ENCODE measurements around the gene CANX. TPM values are rescaled to one million over a fixed set of nuclear protein-coding genes. Genes with fewer than 3 reads are reported as not detected.

Gene CANX
- total RNA-seq, 1 donor from 2014 or later, result 318 TPM

DNA sequence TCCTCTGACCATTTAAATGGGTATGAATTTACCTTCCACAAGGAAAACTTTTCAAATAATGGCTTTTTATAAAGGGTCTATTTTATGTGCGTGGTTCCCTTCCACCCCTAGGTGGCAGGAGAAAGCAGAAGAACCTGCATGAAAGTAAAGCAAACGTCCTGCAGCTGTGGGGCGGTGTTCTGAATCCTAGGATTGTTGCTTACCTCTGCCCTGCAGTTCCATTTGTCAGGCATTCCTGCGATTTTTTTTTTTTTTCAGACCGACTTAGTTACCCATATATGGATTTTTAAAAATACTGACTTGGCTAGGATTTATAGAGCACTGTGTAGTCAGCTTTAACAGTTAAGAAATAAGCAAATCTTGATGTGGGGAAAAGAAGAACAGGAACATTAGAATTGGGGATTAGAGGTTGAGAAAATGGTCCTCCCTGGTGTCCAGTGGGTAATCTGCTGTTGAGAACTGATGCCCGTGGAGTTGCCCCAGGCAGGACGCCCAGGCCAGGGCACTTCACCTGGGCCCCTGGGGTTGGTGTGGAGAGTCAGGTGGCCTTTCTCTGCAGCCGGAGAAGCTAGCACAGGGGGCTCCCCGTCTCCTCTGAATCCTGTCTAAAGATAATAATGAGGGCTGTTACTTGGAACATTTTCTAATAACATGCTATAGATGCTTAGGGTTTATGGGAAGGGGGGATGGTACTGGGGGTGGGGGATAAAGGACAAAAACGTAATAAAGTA lies 64.6 kb downstream of the CANX start:
- TF ChIP-seq, protein P1, sequence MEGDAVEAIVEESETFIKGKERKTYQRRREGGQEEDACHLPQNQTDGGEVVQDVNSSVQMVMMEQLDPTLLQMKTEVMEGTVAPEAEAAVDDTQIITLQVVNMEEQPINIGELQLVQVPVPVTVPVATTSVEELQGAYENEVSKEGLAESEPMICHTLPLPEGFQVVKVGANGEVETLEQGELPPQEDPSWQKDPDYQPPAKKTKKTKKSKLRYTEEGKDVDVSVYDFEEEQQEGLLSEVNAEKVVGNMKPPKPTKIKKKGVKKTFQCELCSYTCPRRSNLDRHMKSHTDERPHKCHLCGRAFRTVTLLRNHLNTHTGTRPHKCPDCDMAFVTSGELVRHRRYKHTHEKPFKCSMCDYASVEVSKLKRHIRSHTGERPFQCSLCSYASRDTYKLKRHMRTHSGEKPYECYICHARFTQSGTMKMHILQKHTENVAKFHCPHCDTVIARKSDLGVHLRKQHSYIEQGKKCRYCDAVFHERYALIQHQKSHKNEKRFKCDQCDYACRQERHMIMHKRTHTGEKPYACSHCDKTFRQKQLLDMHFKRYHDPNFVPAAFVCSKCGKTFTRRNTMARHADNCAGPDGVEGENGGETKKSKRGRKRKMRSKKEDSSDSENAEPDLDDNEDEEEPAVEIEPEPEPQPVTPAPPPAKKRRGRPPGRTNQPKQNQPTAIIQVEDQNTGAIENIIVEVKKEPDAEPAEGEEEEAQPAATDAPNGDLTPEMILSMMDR (IDR thresholded peaks at IDR 0.05), result peak; percentile 74
- ATAC-seq (ENCODE audit: low read depth) (peak; percentile 71), DNase-seq (no peak)
- CTCF ChIA-PET, result interaction anchor here (1.0 to 2.4 kb wide), 15 partner anchors 8 to 552 kb away, joined by 3 to 11 read pairs (median 5); partner anchors contain the start of genes LTC4S and MAML1
- Mint-ChIP-seq H3K36me3 (ENCODE audit: low read depth) (peaks cover 41% of the 10 kb centered on the region), H3K27ac (no peak overlapping the region), H3K4me1 (peaks cover 51% of the 10 kb centered on the region), H3K27me3 (no peaks in the 10 kb centered on the region), H3K9me3 (no peaks in the 10 kb centered on the region), H3K4me3 (no peak overlapping the region)
- POLR2A ChIA-PET, result interaction anchor here (1.1 to 2.4 kb wide), 2 partner anchors 31 to 62 kb away, joined by 3 to 9 read pairs; partner anchors contain the start of gene MAML1
- intact Hi-C loops (cut with micrococcal nuclease), result loop anchor here (1.0 to 2.0 kb wide), 7 partner anchors 31 to 327 kb away; partner anchors contain the start of genes MAML1, MRNIP and SQSTM1

DNA sequence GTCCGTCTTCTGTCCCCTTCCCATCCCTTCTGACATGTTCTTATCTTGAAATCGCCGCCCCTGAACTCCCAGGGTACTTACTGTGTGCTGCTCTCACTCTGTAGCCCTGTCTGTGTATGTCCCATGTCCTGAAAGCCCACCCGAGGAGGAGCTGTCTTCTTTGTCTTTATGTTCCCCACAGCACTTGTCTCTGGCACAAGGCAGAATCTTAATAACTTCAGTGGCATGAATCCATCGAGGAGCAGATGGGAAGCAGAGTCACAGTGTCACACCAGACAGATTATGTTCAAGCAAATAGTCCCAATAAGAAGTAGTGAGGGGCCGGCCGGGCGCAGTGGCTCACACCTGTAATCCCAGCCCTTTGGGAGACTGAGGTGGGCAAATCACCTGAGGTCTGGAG lies 65.3 kb downstream of the CANX start:
- H3K27me3 Mint-ChIP-seq, result no peaks in the 10 kb centered on the region
- H3K27ac Mint-ChIP-seq, result no peak overlapping the region
- no peak overlapping the region for H3K4me3 Mint-ChIP-seq
- CTCF ChIA-PET, result interaction anchor here (1.2 to 1.6 kb wide), 3 partner anchors 32 to 40 kb away, joined by 4 to 9 read pairs (median 6); partner anchors contain the start of gene MAML1
- POLR2A ChIA-PET, result no interaction called here
- TF ChIP-seq, protein P1 (IDR thresholded peaks at IDR 0.05), result no peak
- no peaks in the 10 kb centered on the region for H3K9me3 Mint-ChIP-seq
- H3K36me3 Mint-ChIP-seq (ENCODE audit: low read depth), result peaks cover 45% of the 10 kb centered on the region
- H3K4me1 Mint-ChIP-seq, result peaks cover 49% of the 10 kb centered on the region
- DNase-seq (no peak), ATAC-seq (ENCODE audit: low read depth) (no peak)
- intact Hi-C loops (cut with micrococcal nuclease), result no loop called here

DNA sequence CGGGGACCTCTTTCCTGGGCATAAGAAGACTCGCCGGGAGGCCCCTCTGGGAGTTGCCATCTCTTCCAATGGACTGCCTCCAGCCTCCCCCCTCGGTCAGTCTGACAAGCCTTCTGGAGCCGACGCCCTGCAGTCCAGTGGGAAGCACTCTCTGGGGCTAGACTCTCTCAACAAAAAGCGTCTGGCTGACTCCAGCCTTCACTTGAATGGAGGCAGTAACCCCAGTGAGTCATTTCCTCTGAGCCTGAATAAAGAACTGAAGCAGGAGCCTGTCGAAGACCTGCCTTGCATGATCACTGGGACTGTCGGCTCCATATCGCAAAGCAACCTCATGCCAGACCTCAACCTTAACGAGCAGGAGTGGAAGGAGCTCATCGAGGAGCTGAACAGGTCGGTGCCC lies 66.6 kb downstream of the CANX start:
- no peaks in the 10 kb centered on the region for H3K9me3 Mint-ChIP-seq
- POLR2A ChIA-PET, result no interaction called here
- intact Hi-C loops (cut with micrococcal nuclease), result no loop called here

DNA sequence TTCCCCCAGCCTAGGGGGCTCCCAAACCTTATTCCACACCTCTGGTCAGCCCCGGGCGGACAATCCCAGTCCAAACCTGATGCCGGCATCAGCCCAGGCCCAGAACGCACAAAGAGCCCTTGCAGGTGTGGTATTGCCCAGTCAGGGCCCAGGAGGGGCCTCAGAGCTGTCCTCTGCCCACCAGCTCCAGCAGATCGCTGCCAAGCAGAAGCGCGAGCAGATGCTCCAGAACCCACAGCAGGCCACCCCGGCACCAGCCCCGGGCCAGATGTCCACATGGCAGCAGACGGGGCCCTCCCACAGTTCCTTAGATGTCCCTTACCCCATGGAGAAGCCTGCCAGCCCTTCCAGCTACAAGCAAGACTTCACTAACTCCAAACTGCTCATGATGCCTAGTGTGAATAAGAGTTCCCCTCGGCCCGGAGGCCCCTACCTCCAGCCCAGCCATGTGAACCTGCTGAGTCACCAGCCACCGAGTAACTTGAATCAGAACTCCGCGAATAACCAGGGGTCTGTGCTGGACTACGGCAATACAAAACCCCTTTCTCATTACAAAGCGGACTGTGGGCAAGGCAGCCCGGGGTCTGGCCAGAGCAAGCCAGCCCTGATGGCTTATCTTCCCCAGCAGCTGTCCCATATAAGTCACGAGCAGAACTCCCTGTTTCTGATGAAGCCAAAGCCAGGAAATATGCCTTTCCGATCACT lies 67.4 kb downstream of the CANX start:
- no peak overlapping the region for H3K27ac Mint-ChIP-seq
- no peaks in the 10 kb centered on the region for H3K27me3 Mint-ChIP-seq
- TF ChIP-seq, protein P1 (IDR thresholded peaks at IDR 0.05), result no peak
- no peak for ATAC-seq (ENCODE audit: low read depth)
- no peaks in the 10 kb centered on the region for H3K9me3 Mint-ChIP-seq
- CTCF ChIA-PET, result interaction anchor here (1.1 to 1.6 kb wide), 2 partner anchors 36 to 61 kb away, joined by 3 read pairs; no protein-coding TSS in a partner anchor
- no peak overlapping the region for H3K4me3 Mint-ChIP-seq
- H3K36me3 Mint-ChIP-seq (ENCODE audit: low read depth), result peaks cover 56% of the 10 kb centered on the region
- H3K4me1 Mint-ChIP-seq, result peaks cover 33% of the 10 kb centered on the region
- no peak for DNase-seq
- intact Hi-C loops (cut with micrococcal nuclease), result no loop called here
- POLR2A ChIA-PET, result interaction anchor here (0.7 kb wide), 1 partner anchor 86 kb away, joined by 3 read pairs; no protein-coding TSS in a partner anchor

More for the DNA sequence above, 66.6 kb downstream of the CANX start:
- no peak for ATAC-seq (ENCODE audit: low read depth)
- no peak overlapping the region for H3K4me3 Mint-ChIP-seq
- peaks cover 48% of the 10 kb centered on the region for H3K36me3 Mint-ChIP-seq (ENCODE audit: low read depth)
- no peaks in the 10 kb centered on the region for H3K27me3 Mint-ChIP-seq
- DNase-seq, result no peak
- CTCF ChIA-PET, result no interaction called here
- H3K4me1 Mint-ChIP-seq, result peaks cover 36% of the 10 kb centered on the region
- no peak overlapping the region for H3K27ac Mint-ChIP-seq
- TF ChIP-seq, protein P1 (IDR thresholded peaks at IDR 0.05), result no peak

Measured in activated B cell treated with CpG ODN at 0.5 μM for 24 hours (primary cell).